Measurements from ENCODE around the gene LRMDA. TPM values are rescaled to one million over a fixed set of nuclear protein-coding genes. Genes with fewer than 3 reads are reported as not detected.

The LRMDA gene
- total and polyA plus RNA-seq, 2 donors (not counting 3 experiments of a cell fraction or from before 2014, with no cell fraction given), result 9.7 to 18.0 TPM

GRCh38 chr10:75540981-75541380 is 109.6 kb downstream of the LRMDA start:
- FAIRE-seq, result no peak
- dilution Hi-C loops (cut with MboI; ENCODE audit: extremely low pct_ligation_motif_present, low sequenced_read_pairs) (no loop called here), intact Hi-C loops (cut with micrococcal nuclease) (no loop called here)
- Histone ChIP-seq H4K20me1 (replicated peaks; ENCODE audit: control insufficient read depth, extremely low read depth, insufficient read depth, low read length) (no peaks in the 10 kb centered on the region), H3K36me3 (ENCODE audit: control insufficient read depth in 2 of 2, extremely low read depth in 1 of 2, insufficient read depth in 2 of 2, low read length in 2 of 2) (no peaks in the 10 kb centered on the region), H3K4me3 (replicated peaks in 1 of 3; ENCODE audit: insufficient read depth in 1 of 3, low read depth in 1 of 3, low read length in 3 of 3) (no peak overlapping the region), H3K9me3 (replicated peaks; ENCODE audit: control insufficient read depth, insufficient read depth, low read length) (no peaks in the 10 kb centered on the region), H3K9me1 (replicated peaks; ENCODE audit: control insufficient read depth, extremely low read depth, insufficient read depth, low read length) (no peaks in the 10 kb centered on the region), H3K79me2 (ENCODE audit: control insufficient read depth, insufficient read depth, low read length) (no peaks in the 10 kb centered on the region), H3K4me1 (ENCODE audit: control insufficient read depth, extremely low read depth, insufficient read depth, low read length) (peaks cover 2% of the 10 kb centered on the region), H3K27ac (ENCODE audit: insufficient read depth, low read depth, low read length) (no peak overlapping the region), H3K4me2 (ENCODE audit: insufficient read depth, low read length) (no peak overlapping the region), H3K9ac (replicated peaks; ENCODE audit: extremely low read depth, insufficient read depth, low read length) (no peak overlapping the region), H2AFZ (ENCODE audit: low read depth, low read length) (no peak overlapping the region), H3K27me3 (ENCODE audit: control insufficient read depth in 2 of 2, insufficient read depth in 2 of 2, low read length in 2 of 2) (no peaks in the 10 kb centered on the region)
- BruUV-seq (replicated peaks), result no TSS peak
- no peak for TF ChIP-seq CTCF (IDR thresholded peaks at IDR 0.05; ENCODE audit: extremely low read depth in 1 of 2, insufficient read depth in 1 of 2, low read depth in 1 of 2, low read length in 2 of 2)
- no peak for TF ChIP-seq MYC (IDR thresholded peaks at IDR 0.05; ENCODE audit: low read depth, low read length)
- TF ChIP-seq POLR2AphosphoS5 (IDR thresholded peaks at IDR 0.05; ENCODE audit: insufficient read depth, low read depth, low read length), result no peak
- TF ChIP-seq POLR2A (IDR thresholded peaks at IDR 0.05; ENCODE audit: low read depth, low read length), result no peak
- no peak for TF ChIP-seq EZH2 (IDR thresholded peaks at IDR 0.05; ENCODE audit: borderline replicate concordance, low read depth, low read length, severe bottlenecking)
- no peak for TF ChIP-seq FOS (IDR thresholded peaks at IDR 0.05; ENCODE audit: borderline replicate concordance, insufficient read depth, low read length)
- no peak for TF ChIP-seq JUN (IDR thresholded peaks at IDR 0.05; ENCODE audit: borderline replicate concordance, insufficient read depth, insufficient read length, low read depth)
- no peak for TF ChIP-seq GATA2 (IDR thresholded peaks at IDR 0.05; ENCODE audit: insufficient read depth, insufficient read length, low read depth, low read length)
- TF ChIP-seq MAX (IDR thresholded peaks at IDR 0.05; ENCODE audit: insufficient read depth, insufficient read length), result no peak
- DNase-seq (ENCODE audit: low read depth, low spot score), result no peak
- ChIA-PET POLR2A (no interaction called here), CTCF (interaction anchor here (0.7 to 1.1 kb wide), 2 partner anchors 15 to 28 kb away, joined by 3 to 6 read pairs; no protein-coding TSS in a partner anchor)
